Measurements from ENCODE around the gene GPX2.

Gene GPX2

GRCh38 chr14:64946310-64947045 lies 3.9 kb upstream of the GPX2 start:
- H3K27ac ChIP-seq, result no peak overlapping the region
- TF ChIP-seq CTCF (conservative IDR thresholded peaks at IDR 0.05), result no peak

- TF ChIP-seq CTCF (conservative IDR thresholded peaks at IDR 0.05), result no peak
- H3K27ac ChIP-seq, result no peak overlapping the region
Measured at GRCh38 chr14:64945431-64946178, 3.1 kb upstream of the GPX2 start.

GRCh38 chr14:64944861-64945260 lies 2.3 kb upstream of the GPX2 start:
- H3K27ac ChIP-seq, result no peak overlapping the region
- TF ChIP-seq CTCF (conservative IDR thresholded peaks at IDR 0.05), result no peak

GRCh38 chr14:64944041-64944440 lies 1.5 kb upstream of the GPX2 start:
- no peak for TF ChIP-seq CTCF (conservative IDR thresholded peaks at IDR 0.05)
- H3K27ac ChIP-seq, result no peak overlapping the region

GRCh38 chr14:64943556-64943955 lies 1.0 kb upstream of the GPX2 start:
- H3K27ac ChIP-seq, result no peak overlapping the region

GRCh38 chr14:64940336-64940910 lies 2.1 kb downstream of the GPX2 start:
- H3K27ac ChIP-seq, result peak overlapping the region; percentile 83; the same call in 1 of the 2 replicates
- no peak for TF ChIP-seq CTCF (conservative IDR thresholded peaks at IDR 0.05)

More at GRCh38 chr14:64943556-64943955, 1.0 kb upstream of the GPX2 start:
- TF ChIP-seq CTCF (conservative IDR thresholded peaks at IDR 0.05), result no peak

- no peak for TF ChIP-seq CTCF (conservative IDR thresholded peaks at IDR 0.05)
- H3K27ac ChIP-seq, result peak overlapping the region; percentile 83
Measured at GRCh38 chr14:64939817-64940190, 2.7 kb downstream of the GPX2 start.
